Mesodermal cell (in vitro differentiated cells): Measurements from ENCODE around the gene GUCY1A2.
"Not testable (repeated sequence)": the region's sequence is repeated elsewhere in the genome, so short reads cannot be mapped to it uniquely, and the experiment has no call there.

Experiments
- H3K27ac ChIP-seq: 2 replicates; pipeline ENCODE4 v1.7.0; 2013; ENCODE audit warnings: mild to moderate bottlenecking, low read depth, low read length, moderate library complexity; ENCODE audit not compliant: severe bottlenecking
- H3K36me3 ChIP-seq: 2 replicates; pipeline ENCODE4 v1.7.1; 2013; ENCODE audit warnings: mild to moderate bottlenecking, low read length, moderate library complexity; ENCODE audit not compliant: control insufficient read depth, insufficient read depth
- H3K4me1 ChIP-seq: one replicate; pipeline ENCODE4 v1.7.1; 2013; ENCODE audit warnings: mild to moderate bottlenecking, low read length; ENCODE audit not compliant: insufficient read depth, control insufficient read depth, poor library complexity, severe bottlenecking
- H3K4me3 ChIP-seq: 2 replicates; pipeline ENCODE4 v1.7.0; 2013; ENCODE audit warnings: low read length, control low read depth, mild to moderate bottlenecking; ENCODE audit not compliant: insufficient read depth, poor library complexity, severe bottlenecking; ENCODE audit errors: extremely low read depth
- H3K9me3 ChIP-seq: 2 replicates; pipeline ENCODE4 v1.7.1; 2013; ENCODE audit warnings: mild to moderate bottlenecking, low read length, moderate library complexity; ENCODE audit not compliant: control insufficient read depth
- WGBS, 2 experiments: methylation state at CpG; one replicate each; pipeline ENCODE4 v1.1.5; 2013; ENCODE audit warnings: missing lambda C conversion rate in 2 of 2; ENCODE audit not compliant: insufficient coverage in 2 of 2; 5-methylcytosine and 5-hydroxymethylcytosine counted together

Gene GUCY1A2

GRCh38 chr11:106840947-106841346, 177.3 kb downstream of the GUCY1A2 start:
- no peak overlapping the region for H3K4me3 ChIP-seq
- H3K36me3 ChIP-seq = no peaks in the 10 kb centered on the region
- WGBS, 2 experiments = 75 to 88% methylated on average over 1 of the region's 3 CpGs
- no peaks in the 10 kb centered on the region for H3K4me1 ChIP-seq
- H3K9me3 ChIP-seq = no peaks in the 10 kb centered on the region
- H3K27ac ChIP-seq = no peak overlapping the region

- H3K9me3 ChIP-seq = no peaks in the 10 kb centered on the region
- WGBS, 2 experiments = no CpG with 5 or more reads among the region's 1 CpG
These were observed 178.1 kb downstream of the GUCY1A2 start for GRCh38 chr11:106840146-106840545.

GRCh38 chr11:106834567-106834966, 183.7 kb downstream of the GUCY1A2 start:
- no peaks in the 10 kb centered on the region for H3K36me3 ChIP-seq
- no peak overlapping the region for H3K27ac ChIP-seq
- no peaks in the 10 kb centered on the region for H3K4me1 ChIP-seq
- WGBS, 2 experiments = 79 to 83% methylated on average over 2 of the region's 2 CpGs
- no peaks in the 10 kb centered on the region for H3K9me3 ChIP-seq
- no peak overlapping the region for H3K4me3 ChIP-seq

More at GRCh38 chr11:106840146-106840545, 178.1 kb downstream of the GUCY1A2 start:
- Histone ChIP-seq H3K36me3 (no peaks in the 10 kb centered on the region), H3K27ac (no peak overlapping the region), H3K4me3 (no peak overlapping the region), H3K4me1 (no peaks in the 10 kb centered on the region)

GRCh38 chr11:106828976-106829375, 189.3 kb downstream of the GUCY1A2 start:
- H3K36me3 ChIP-seq = no peaks in the 10 kb centered on the region
- no peak overlapping the region for H3K27ac ChIP-seq
- no peak overlapping the region for H3K4me3 ChIP-seq
- H3K4me1 ChIP-seq = no peaks in the 10 kb centered on the region
- 100% methylated on average over 1 to 2 of the region's 5 CpGs for WGBS, 2 experiments
- H3K9me3 ChIP-seq = no peaks in the 10 kb centered on the region

- Histone ChIP-seq H3K4me1 (no peaks in the 10 kb centered on the region), H3K4me3 (no peak overlapping the region), H3K9me3 (no peaks in the 10 kb centered on the region), H3K36me3 (no peaks in the 10 kb centered on the region), H3K27ac (no peak overlapping the region)
- 100% methylated on average over 1 of the region's 3 CpGs; no CpG with 5 or more reads in 1 of the 2 experiments for WGBS, 2 experiments
These were observed 189.7 kb downstream of the GUCY1A2 start for GRCh38 chr11:106828576-106828975.

- no peaks in the 10 kb centered on the region for H3K4me1 ChIP-seq
- no peak overlapping the region for H3K4me3 ChIP-seq
- no peaks in the 10 kb centered on the region for H3K36me3 ChIP-seq
- H3K9me3 ChIP-seq = no peaks in the 10 kb centered on the region
- 92 to 96% methylated on average over 19 of the region's 21 CpGs for WGBS, 2 experiments
- no peak overlapping the region for H3K27ac ChIP-seq
These were observed 190.6 kb downstream of the GUCY1A2 start for GRCh38 chr11:106827687-106828086.

GRCh38 chr11:106826558-106826957, 191.7 kb downstream of the GUCY1A2 start:
- not testable (repeated sequence) for H3K4me1 ChIP-seq, H3K27ac ChIP-seq, H3K36me3 ChIP-seq, H3K9me3 ChIP-seq, H3K4me3 ChIP-seq
- WGBS, 2 experiments = 100% methylated on average over 1 of the region's 3 CpGs; no CpG with 5 or more reads in 1 of the 2 experiments

- Histone ChIP-seq H3K4me1 (no peaks in the 10 kb centered on the region), H3K27ac (no peak overlapping the region), H3K9me3 (no peaks in the 10 kb centered on the region), H3K36me3 (no peaks in the 10 kb centered on the region), H3K4me3 (no peak overlapping the region)
- WGBS, 2 experiments = no CpG with 5 or more reads among the region's 2 CpGs
These were observed 196.4 kb downstream of the GUCY1A2 start for GRCh38 chr11:106821826-106822225.

GRCh38 chr11:106821291-106821690, 197.0 kb downstream of the GUCY1A2 start:
- Histone ChIP-seq H3K4me3 (no peak overlapping the region), H3K27ac (no peak overlapping the region), H3K4me1 (no peaks in the 10 kb centered on the region), H3K36me3 (no peaks in the 10 kb centered on the region), H3K9me3 (no peaks in the 10 kb centered on the region)
- WGBS, 2 experiments = no CpG with 5 or more reads among the region's 1 CpG

- H3K27ac ChIP-seq = no peak overlapping the region
- 91% methylated on average over 5 of the region's 5 CpGs; no CpG with 5 or more reads in 1 of the 2 experiments for WGBS, 2 experiments
- no peaks in the 10 kb centered on the region for H3K9me3 ChIP-seq
- no peaks in the 10 kb centered on the region for H3K4me1 ChIP-seq
- H3K4me3 ChIP-seq = no peak overlapping the region
- no peaks in the 10 kb centered on the region for H3K36me3 ChIP-seq
These were observed 199.8 kb downstream of the GUCY1A2 start for GRCh38 chr11:106818443-106818842.

GRCh38 chr11:106815209-106815608, 203.1 kb downstream of the GUCY1A2 start:
- Histone ChIP-seq H3K9me3 (no peaks in the 10 kb centered on the region), H3K36me3 (no peaks in the 10 kb centered on the region), H3K4me3 (no peak overlapping the region), H3K27ac (no peak overlapping the region), H3K4me1 (no peaks in the 10 kb centered on the region)
